ENCODE data around the gene CHAF1A.

CHAF1A gene

GRCh38 chr19:4362831-4363545 lies 39.5 kb upstream of the CHAF1A start:
- Histone ChIP-seq H3K9me3 (ENCODE audit: control insufficient read depth, insufficient read depth, low read length) (no peaks in the 10 kb centered on the region), H3K27ac (ENCODE audit: low read depth, low read length) (no peak overlapping the region), H3K4me3 (ENCODE audit: low read length) (no peak overlapping the region), H3K4me2 (ENCODE audit: low read length) (no peak overlapping the region), H3K4me1 (ENCODE audit: control insufficient read depth, low read length) (peaks cover 2% of the 10 kb centered on the region), H3F3A (ENCODE audit: control insufficient read depth, insufficient read depth) (no peaks in the 10 kb centered on the region), H3K9me2 (replicated peaks; ENCODE audit: control insufficient read depth, low read length) (no peaks in the 10 kb centered on the region), H3K36me3 (ENCODE audit: control insufficient read depth, low read length) (peaks cover 70% of the 10 kb centered on the region), H3K79me2 (ENCODE audit: control insufficient read depth, low read length) (peaks cover 2% of the 10 kb centered on the region), H4K20me1 (ENCODE audit: control insufficient read depth, insufficient read depth, low read depth, low read length) (no peaks in the 10 kb centered on the region), H3K27me3 (ENCODE audit: control insufficient read depth, low read length) (no peaks in the 10 kb centered on the region)
- TF ChIP-seq CTCF (IDR thresholded peaks at IDR 0.05; ENCODE audit: low read depth, low read length, poor library complexity, severe bottlenecking) (peak; percentile 30), EZH2phosphoT487 (IDR thresholded peaks at IDR 0.05; ENCODE audit: borderline replicate concordance, low read length) (no peak)

- H3K9me3 ChIP-seq (ENCODE audit: control insufficient read depth, insufficient read depth, low read length), result no peaks in the 10 kb centered on the region
- peaks cover 9% of the 10 kb centered on the region for H3K79me2 ChIP-seq (ENCODE audit: control insufficient read depth, low read length)
- H3K4me2 ChIP-seq (ENCODE audit: low read length), result no peak overlapping the region
- TF ChIP-seq CTCF (IDR thresholded peaks at IDR 0.05; ENCODE audit: low read depth, low read length, poor library complexity, severe bottlenecking) (no peak), EZH2phosphoT487 (IDR thresholded peaks at IDR 0.05; ENCODE audit: borderline replicate concordance, low read length) (no peak)
- H4K20me1 ChIP-seq (ENCODE audit: control insufficient read depth, insufficient read depth, low read depth, low read length), result no peaks in the 10 kb centered on the region
- H3F3A ChIP-seq (ENCODE audit: control insufficient read depth, insufficient read depth), result no peaks in the 10 kb centered on the region
- H3K9me2 ChIP-seq (replicated peaks; ENCODE audit: control insufficient read depth, low read length), result no peaks in the 10 kb centered on the region
- H3K36me3 ChIP-seq (ENCODE audit: control insufficient read depth, low read length), result peaks cover 74% of the 10 kb centered on the region
- H3K4me1 ChIP-seq (ENCODE audit: control insufficient read depth, low read length), result peaks cover 9% of the 10 kb centered on the region
- no peaks in the 10 kb centered on the region for H3K27me3 ChIP-seq (ENCODE audit: control insufficient read depth, low read length)
- no peak overlapping the region for H3K4me3 ChIP-seq (ENCODE audit: low read length)
- H3K27ac ChIP-seq (ENCODE audit: low read depth, low read length), result no peak overlapping the region
Observed at GRCh38 chr19:4363571-4364304, 38.7 kb upstream of the CHAF1A start.

- no peak overlapping the region for H3K4me3 ChIP-seq (ENCODE audit: low read length)
- H3K9me2 ChIP-seq (replicated peaks; ENCODE audit: control insufficient read depth, low read length), result no peaks in the 10 kb centered on the region
- no peak overlapping the region for H3K4me2 ChIP-seq (ENCODE audit: low read length)
- TF ChIP-seq CTCF (IDR thresholded peaks at IDR 0.05; ENCODE audit: low read depth, low read length, poor library complexity, severe bottlenecking), result no peak
- no peak for TF ChIP-seq EZH2phosphoT487 (IDR thresholded peaks at IDR 0.05; ENCODE audit: borderline replicate concordance, low read length)
- H3K27ac ChIP-seq (ENCODE audit: low read depth, low read length), result no peak overlapping the region
- H4K20me1 ChIP-seq (ENCODE audit: control insufficient read depth, insufficient read depth, low read depth, low read length), result 0 out of 2 replicates have a peak, but pooled peaks cover 4% of the 10 kb centered on the region
- H3F3A ChIP-seq (ENCODE audit: control insufficient read depth, insufficient read depth), result 0 out of 2 replicates have a peak, but pooled peaks cover 3% of the 10 kb centered on the region
- peaks cover 17% of the 10 kb centered on the region for H3K79me2 ChIP-seq (ENCODE audit: control insufficient read depth, low read length)
- no peaks in the 10 kb centered on the region for H3K27me3 ChIP-seq (ENCODE audit: control insufficient read depth, low read length)
- H3K9me3 ChIP-seq (ENCODE audit: control insufficient read depth, insufficient read depth, low read length), result no peaks in the 10 kb centered on the region
- peaks cover 25% of the 10 kb centered on the region for H3K4me1 ChIP-seq (ENCODE audit: control insufficient read depth, low read length)
- peaks cover 64% of the 10 kb centered on the region for H3K36me3 ChIP-seq (ENCODE audit: control insufficient read depth, low read length)
Observed at GRCh38 chr19:4365341-4365740, 37.1 kb upstream of the CHAF1A start.
